Subcutaneous adipose tissue (tissue), 4 donors: ENCODE results near the gene PDHX. TPM values are rescaled to one million over a fixed set of nuclear protein-coding genes. Genes with fewer than 3 reads are reported as not detected.

Source experiments
- CTCF ChIP-seq: fragments of 450-650 bp; IDR thresholded peaks from one replicate; pipeline ENCODE4 v1.5.1; 2016; ENCODE audit warnings: low read depth, mild to moderate bottlenecking, control low read depth, antibody characterized with exemption, moderate library complexity
- total RNA-seq, 4 donors: library from RNA; depleted of rRNA; stranded (reverse); fragments of >200 nt; gene quantifications; one replicate each; pipeline ENCODE4 v1.1.0, GENCODE V29; 2016

The PDHX gene
- total RNA-seq, 4 donors from 2014 or later: 34.8 to 52.0 (median 46.1) TPM

GRCh38 chr11:34978236-34979191 is 62.1 kb downstream of the PDHX start:
- no peak for TF ChIP-seq CTCF

GRCh38 chr11:34984514-34984913 is 68.1 kb downstream of the PDHX start:
- TF ChIP-seq CTCF: no peak

- no peak for TF ChIP-seq CTCF
Measured at GRCh38 chr11:34986883-34987520, 70.6 kb downstream of the PDHX start.

- TF ChIP-seq CTCF: no peak
Measured at GRCh38 chr11:34987617-34988016, 71.2 kb downstream of the PDHX start.

- TF ChIP-seq CTCF: no peak
Measured at GRCh38 chr11:34988294-34989255, 72.2 kb downstream of the PDHX start.

- TF ChIP-seq CTCF: no peak
Measured at GRCh38 chr11:34990916-34991315, 74.5 kb downstream of the PDHX start.
